Progenitor cell of endocrine pancreas (in vitro differentiated cells): ENCODE results near the gene P2RY8. TPM values are rescaled to one million over a fixed set of nuclear protein-coding genes. Genes with fewer than 3 reads are reported as not detected.
"Not testable (repeated sequence)": the region's sequence is repeated elsewhere in the genome, so short reads cannot be mapped to it uniquely, and the experiment has no call there.

Source experiments
- DNase-seq: peaks from one replicate; pipeline ENCODE4 v3.0.0; 2021; ENCODE audit warnings: low spot score; ENCODE audit not compliant: unreplicated experiment
- H3K27ac Mint-ChIP-seq: 2 replicates; pipeline ENCODE4 v1.8.0; 2021; ENCODE audit warnings: mild to moderate bottlenecking, moderate library complexity, mixed read lengths
- H3K27me3 Mint-ChIP-seq: 2 replicates; pipeline ENCODE4 v1.8.0; 2021; ENCODE audit warnings: mixed read lengths
- H3K36me3 Mint-ChIP-seq: 2 replicates; pipeline ENCODE4 v1.8.0; 2022; ENCODE audit warnings: mixed read lengths; ENCODE audit not compliant: insufficient read depth
- H3K4me1 Mint-ChIP-seq: 2 replicates; pipeline ENCODE4 v1.8.0; 2021; ENCODE audit warnings: low read depth, mixed read lengths
- H3K4me3 Mint-ChIP-seq: 2 replicates; pipeline ENCODE4 v1.8.0; 2021; ENCODE audit warnings: low read depth, mild to moderate bottlenecking, moderate library complexity, mixed read lengths
- H3K9me3 Mint-ChIP-seq: 2 replicates; pipeline ENCODE4 v1.8.0; 2021; ENCODE audit warnings: low read depth, mixed read lengths
- CTCF ChIP-seq: fragments of 200-600 bp; sonication (generic); IDR thresholded peaks from one replicate; pipeline ENCODE4 v1.5.0; 2021; ENCODE audit warnings: antibody characterized with exemption, mild to moderate bottlenecking; ENCODE audit not compliant: unreplicated experiment
- total RNA-seq: library from RNA; stranded (reverse); gene quantifications from 2 replicates; pipeline ENCODE4 v1.2.1, GENCODE V29; 2021

P2RY8 gene
- total RNA-seq, 1 donor from 2014 or later = not detected

GRCh38 chrX:1491851-1492349, 45.1 kb downstream of the P2RY8 start:
- peaks cover 5% of the 10 kb centered on the region for H3K9me3 Mint-ChIP-seq
- peaks cover 15% of the 10 kb centered on the region for H3K27me3 Mint-ChIP-seq
- no peak overlapping the region for H3K4me3 Mint-ChIP-seq
- TF ChIP-seq CTCF = no peak
- peak overlapping the region; percentile 69 for H3K27ac Mint-ChIP-seq
- peak; percentile 22 for DNase-seq
- no peaks in the 10 kb centered on the region for H3K4me1 Mint-ChIP-seq
- peaks cover 1% of the 10 kb centered on the region for H3K36me3 Mint-ChIP-seq

DNA sequence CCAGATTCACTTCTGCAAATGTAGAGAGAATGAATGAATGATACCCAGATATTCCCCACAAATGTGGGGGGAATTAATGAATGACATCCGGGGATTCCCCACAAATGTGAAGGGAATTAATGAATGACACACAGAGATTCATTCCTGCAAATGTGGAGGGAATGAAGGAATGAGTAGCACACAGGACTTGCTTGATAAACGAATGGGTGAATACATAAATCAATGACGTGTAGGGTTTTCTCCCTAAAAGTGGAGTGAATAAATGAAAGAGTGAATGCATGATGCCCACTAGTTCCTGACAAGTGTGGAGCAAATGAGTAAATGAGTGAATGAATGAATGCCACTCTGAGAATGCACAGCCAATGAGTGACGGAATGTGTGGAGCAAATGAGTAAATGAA, 45.7 kb downstream of the P2RY8 start:
- H3K4me1 Mint-ChIP-seq, H3K36me3 Mint-ChIP-seq, H3K4me3 Mint-ChIP-seq, DNase-seq, H3K9me3 Mint-ChIP-seq: not testable (repeated sequence)
- Mint-ChIP-seq H3K27ac (peak overlapping the region; percentile 69), H3K27me3 (peaks cover 15% of the 10 kb centered on the region)

GRCh38 chrX:1490723-1491122, 46.3 kb downstream of the P2RY8 start:
- H3K9me3 Mint-ChIP-seq, H3K4me1 Mint-ChIP-seq, H3K27ac Mint-ChIP-seq, DNase-seq, H3K36me3 Mint-ChIP-seq, H3K4me3 Mint-ChIP-seq: not testable (repeated sequence)
- peaks cover 15% of the 10 kb centered on the region for H3K27me3 Mint-ChIP-seq

- not testable (repeated sequence) for H3K9me3 Mint-ChIP-seq, DNase-seq, H3K4me3 Mint-ChIP-seq, H3K36me3 Mint-ChIP-seq, H3K4me1 Mint-ChIP-seq
- Mint-ChIP-seq H3K27ac (peak overlapping the region; percentile 83), H3K27me3 (peaks cover 15% of the 10 kb centered on the region)
Measured at GRCh38 chrX:1489354-1489753, 47.6 kb downstream of the P2RY8 start.

DNA sequence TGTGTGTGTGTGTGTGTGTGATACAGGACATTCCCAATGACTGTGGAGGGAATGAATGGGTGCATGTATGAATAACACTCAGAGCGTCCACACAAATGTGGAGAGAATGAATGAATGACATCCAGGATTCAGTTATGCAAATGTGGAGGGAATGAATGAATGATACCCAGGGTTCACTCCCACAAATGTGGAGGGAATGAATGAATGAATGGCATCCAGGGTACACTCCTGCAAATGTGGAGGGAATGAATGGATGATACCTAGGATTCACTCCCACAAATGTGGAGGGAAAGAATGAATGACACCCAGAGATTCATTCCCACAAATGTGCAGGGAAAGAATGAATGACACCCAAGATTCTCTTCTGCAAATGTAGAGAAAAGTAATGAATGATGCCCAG, 48.2 kb downstream of the P2RY8 start:
- no peaks in the 10 kb centered on the region for H3K4me1 Mint-ChIP-seq
- H3K36me3 Mint-ChIP-seq = peaks cover 1% of the 10 kb centered on the region
- no peak overlapping the region for H3K4me3 Mint-ChIP-seq
- peaks cover 15% of the 10 kb centered on the region for H3K27me3 Mint-ChIP-seq
- TF ChIP-seq CTCF = no peak
- peak overlapping the region; percentile 83 for H3K27ac Mint-ChIP-seq
- no peak for DNase-seq
- H3K9me3 Mint-ChIP-seq = peaks cover 5% of the 10 kb centered on the region

GRCh38 chrX:1488141-1488540, 48.8 kb downstream of the P2RY8 start:
- no peak for TF ChIP-seq CTCF
- no peak overlapping the region for H3K4me3 Mint-ChIP-seq
- peaks cover 11% of the 10 kb centered on the region for H3K27me3 Mint-ChIP-seq
- H3K27ac Mint-ChIP-seq = peak overlapping the region; percentile 83
- DNase-seq = no peak
- H3K36me3 Mint-ChIP-seq = peaks cover 1% of the 10 kb centered on the region
- no peaks in the 10 kb centered on the region for H3K4me1 Mint-ChIP-seq
- peaks cover 5% of the 10 kb centered on the region for H3K9me3 Mint-ChIP-seq

- H3K9me3 Mint-ChIP-seq = peaks cover 5% of the 10 kb centered on the region
- no peak overlapping the region for H3K27ac Mint-ChIP-seq
- H3K4me3 Mint-ChIP-seq = no peak overlapping the region
- TF ChIP-seq CTCF = no peak
- H3K27me3 Mint-ChIP-seq = peaks cover 7% of the 10 kb centered on the region
- peaks cover 1% of the 10 kb centered on the region for H3K36me3 Mint-ChIP-seq
- H3K4me1 Mint-ChIP-seq = no peaks in the 10 kb centered on the region
- DNase-seq = no peak
Measured at GRCh38 chrX:1487401-1487800, 49.6 kb downstream of the P2RY8 start.
